Caco-2 (cell line): ENCODE measurements around the gene OTOGL. TPM values are rescaled to one million over a fixed set of nuclear protein-coding genes. Genes with fewer than 3 reads are reported as not detected.

Experiments
- BruUV-seq: library from RNA; stranded (reverse); fragments of 400-500 nt; replicated peaks from 2 replicates; lab custom pipeline; 2021; lab: Mats Ljungman, UMichigan
- CTCF ChIA-PET: fragments of 300-600 bp; sonication (Branson Sonifier 250); formaldehyde crosslinking; loops from one replicate; lab custom pipeline; 2022; ENCODE audit warnings: antibody characterized with exemption; lab: Charles Lee
- POLR2A ChIA-PET: fragments of 300-600 bp; sonication (Branson Sonifier 250); formaldehyde crosslinking; loops from one replicate; lab custom pipeline; 2022; ENCODE audit warnings: antibody characterized with exemption; lab: Charles Lee
- DNase-seq, 2 experiments: peaks; one replicate each; pipeline versions ENCODE4 v3.0.0 to v3.0.0-alpha.2; 2020 to 2022
- H3K27me3 ChIP-seq: replicated peaks from 2 replicates; pipeline ENCODE4 v1.6.0; 2011; ENCODE audit warnings: low read length; ENCODE audit not compliant: control insufficient read depth, insufficient read depth
- H3K36me3 ChIP-seq: 2 replicates; pipeline ENCODE4 v1.5.1; 2011; ENCODE audit warnings: low read length; ENCODE audit not compliant: control insufficient read depth, insufficient read depth
- H3K4me1 ChIP-seq: fragments of 250-450 bp; sonication (Bioruptor Pico); 2 replicates; pipeline ENCODE4 v1.5.1; 2020; ENCODE audit warnings: mild to moderate bottlenecking
- H3K4me3 ChIP-seq: 2 replicates; pipeline ENCODE4 v1.5.1; 2011; ENCODE audit warnings: low read depth, mild to moderate bottlenecking, control low read depth, low read length
- H3K9me3 ChIP-seq: fragments of 250-450 bp; sonication (Bioruptor Pico); 2 replicates; pipeline ENCODE4 v1.5.1; 2020; ENCODE audit warnings: mild to moderate bottlenecking, moderate library complexity
- H3K27ac Mint-ChIP-seq: one replicate; pipeline ENCODE4 v1.8.0; 2022; ENCODE audit warnings: mixed read lengths; ENCODE audit not compliant: unreplicated experiment
- H3K27me3 Mint-ChIP-seq: one replicate; pipeline ENCODE4 v1.8.0; 2022; ENCODE audit warnings: mixed read lengths; ENCODE audit not compliant: insufficient read depth, unreplicated experiment
- H3K36me3 Mint-ChIP-seq: one replicate; pipeline ENCODE4 v1.8.0; 2022; ENCODE audit warnings: mild to moderate bottlenecking, mixed read lengths; ENCODE audit not compliant: insufficient read depth, unreplicated experiment
- H3K4me1 Mint-ChIP-seq: one replicate; pipeline ENCODE4 v1.8.0; 2022; ENCODE audit warnings: low read depth, mixed read lengths; ENCODE audit not compliant: unreplicated experiment
- H3K4me3 Mint-ChIP-seq: one replicate; pipeline ENCODE4 v1.8.0; 2022; ENCODE audit warnings: mild to moderate bottlenecking, moderate library complexity, mixed read lengths; ENCODE audit not compliant: unreplicated experiment
- H3K9me3 Mint-ChIP-seq: one replicate; pipeline ENCODE4 v1.8.0; 2022; ENCODE audit warnings: mixed read lengths; ENCODE audit not compliant: unreplicated experiment
- CTCF ChIP-seq, 2 experiments: fragments of 200-600 bp in 1 of 2; IDR thresholded peaks; 1 replicate in 1 of 2; 2 replicates in 1 of 2; pipeline versions ENCODE4 v1.5.1 to v1.8.0; 2011 to 2022; ENCODE audit warnings: antibody characterized with exemption in 1 of 2, control low read depth in 1 of 2, inconsistent platforms in 1 of 2, low read depth in 1 of 2, low read length in 1 of 2, mild to moderate bottlenecking in 1 of 2, moderate library complexity in 1 of 2; ENCODE audit not compliant: insufficient read depth in 1 of 2, severe bottlenecking in 1 of 2, unreplicated experiment in 1 of 2
- intact Hi-C: fragments of 100-400 bp; cut with micrococcal nuclease; formaldehyde crosslinking; loops from one replicate; pipeline ENCODE4 v1.10.0; 2022; ENCODE audit not compliant: unreplicated experiment
- total RNA-seq: library from RNA; stranded (reverse); gene quantifications from 2 replicates; pipeline ENCODE4 v1.2.3, GENCODE V29; 2022

The OTOGL gene
- total RNA-seq, 1 experiment from 2014 or later: 0.39 TPM

- H3K4me1 ChIP-seq: no peaks in the 10 kb centered on the region
- no peaks in the 10 kb centered on the region for H3K9me3 ChIP-seq
- ChIA-PET POLR2A (no interaction called here), CTCF (no interaction called here)
- H3K27me3 ChIP-seq: no peaks in the 10 kb centered on the region; the same call in 1 of the 2 replicates
- no peaks in the 10 kb centered on the region for H3K4me1 Mint-ChIP-seq
- H3K27ac Mint-ChIP-seq: no peak overlapping the region
- no peak for TF ChIP-seq CTCF (IDR thresholded peaks at IDR 0.05; ENCODE audit: insufficient read depth in 1 of 2, low read depth in 1 of 2, low read length in 1 of 2, severe bottlenecking in 1 of 2, unreplicated experiment in 1 of 2)
- H3K4me3 ChIP-seq: no peak overlapping the region
- H3K9me3 Mint-ChIP-seq: no peaks in the 10 kb centered on the region
- H3K27me3 Mint-ChIP-seq: no peaks in the 10 kb centered on the region
- BruUV-seq: no TSS peak
- no peaks in the 10 kb centered on the region for H3K36me3 ChIP-seq
- no peaks in the 10 kb centered on the region for H3K36me3 Mint-ChIP-seq
- intact Hi-C loops: no loop called here
- DNase-seq: no peak
- H3K4me3 Mint-ChIP-seq: no peak overlapping the region
Observed at GRCh38 chr12:80377140-80377794, 277.9 kb downstream of the OTOGL start.

- Mint-ChIP-seq H3K27ac (no peak overlapping the region), H3K27me3 (no peaks in the 10 kb centered on the region), H3K4me1 (no peaks in the 10 kb centered on the region), H3K36me3 (no peaks in the 10 kb centered on the region), H3K9me3 (no peaks in the 10 kb centered on the region), H3K4me3 (no peak overlapping the region)
- intact Hi-C loops: no loop called here
- no peak for TF ChIP-seq CTCF (IDR thresholded peaks at IDR 0.05; ENCODE audit: insufficient read depth in 1 of 2, low read depth in 1 of 2, low read length in 1 of 2, severe bottlenecking in 1 of 2, unreplicated experiment in 1 of 2)
- POLR2A ChIA-PET: no interaction called here
- BruUV-seq: no TSS peak
- CTCF ChIA-PET: no interaction called here
- H3K4me1 ChIP-seq: no peaks in the 10 kb centered on the region
- no peaks in the 10 kb centered on the region for H3K9me3 ChIP-seq
- DNase-seq: no peak
- H3K27me3 ChIP-seq: no peaks in the 10 kb centered on the region; the same call in 1 of the 2 replicates
- no peak overlapping the region for H3K4me3 ChIP-seq
- no peaks in the 10 kb centered on the region for H3K36me3 ChIP-seq
Observed at GRCh38 chr12:80381121-80381520, 281.8 kb downstream of the OTOGL start.

- POLR2A ChIA-PET: no interaction called here
- Histone ChIP-seq H3K4me3 (no peak overlapping the region), H3K4me1 (no peaks in the 10 kb centered on the region), H3K9me3 (no peaks in the 10 kb centered on the region), H3K27me3 (no peaks in the 10 kb centered on the region; the same call in 1 of the 2 replicates), H3K36me3 (no peaks in the 10 kb centered on the region)
- no peak overlapping the region for H3K27ac Mint-ChIP-seq
- CTCF ChIA-PET: no interaction called here
- DNase-seq: no peak
- H3K9me3 Mint-ChIP-seq: no peaks in the 10 kb centered on the region
- H3K36me3 Mint-ChIP-seq: no peaks in the 10 kb centered on the region
- intact Hi-C loops: no loop called here
- no peak for TF ChIP-seq CTCF (IDR thresholded peaks at IDR 0.05; ENCODE audit: insufficient read depth in 1 of 2, low read depth in 1 of 2, low read length in 1 of 2, severe bottlenecking in 1 of 2, unreplicated experiment in 1 of 2)
- H3K27me3 Mint-ChIP-seq: peaks cover 5% of the 10 kb centered on the region
- H3K4me1 Mint-ChIP-seq: no peaks in the 10 kb centered on the region
- no TSS peak for BruUV-seq
- no peak overlapping the region for H3K4me3 Mint-ChIP-seq
Observed at GRCh38 chr12:80382254-80382653, 282.9 kb downstream of the OTOGL start.
